GM23338 (cell line): ENCODE measurements around the gene DNAH11. TPM values are rescaled to one million over a fixed set of nuclear protein-coding genes. Genes with fewer than 3 reads are reported as not detected.

Experiments used
- ATAC-seq: fragments of 200-7000 bp; cut with Tn5 transposase; 3 replicates; pipeline ENCODE4 v1.9.1; 2020
- DNase-seq: peaks from one replicate; pipeline ENCODE4 v3.0.0-alpha.2; 2015; ENCODE audit warnings: low spot score
- H2AFZ ChIP-seq: fragments of 200-600 bp; sonication (generic); 2 replicates; pipeline ENCODE4 v1.8.0; 2016; ENCODE audit warnings: antibody characterized with exemption, mild to moderate bottlenecking, moderate library complexity
- H3F3A ChIP-seq: fragments of 200-600 bp; sonication (generic); replicated peaks from 2 replicates; pipeline ENCODE4 v1.8.0; 2017; ENCODE audit warnings: antibody characterized with exemption, mixed run types, low read depth
- H3K27ac ChIP-seq: fragments of 200-600 bp; sonication (generic); 2 replicates; pipeline ENCODE4 v1.6.1; 2016; ENCODE audit warnings: low read depth
- H3K27me3 ChIP-seq: fragments of 200-600 bp; sonication (generic); 2 replicates; pipeline ENCODE4 v1.8.0; 2016; ENCODE audit warnings: mild to moderate bottlenecking, mixed run types, moderate library complexity; ENCODE audit not compliant: insufficient read depth
- H3K36me3 ChIP-seq: fragments of 200-600 bp; sonication (generic); 2 replicates; pipeline ENCODE4 v1.8.0; 2016; ENCODE audit warnings: mild to moderate bottlenecking; ENCODE audit not compliant: insufficient read depth
- H3K4me1 ChIP-seq: fragments of 200-600 bp; sonication (generic); 2 replicates; pipeline ENCODE4 v1.8.0; 2016; ENCODE audit warnings: mild to moderate bottlenecking, moderate library complexity; ENCODE audit not compliant: insufficient read depth
- H3K4me2 ChIP-seq: fragments of 200-600 bp; sonication (generic); 2 replicates; pipeline ENCODE4 v1.7.1; 2017; ENCODE audit warnings: mixed run types
- H3K4me3 ChIP-seq: fragments of 200-600 bp; sonication (generic); 2 replicates; pipeline ENCODE4 v1.6.1; 2016; ENCODE audit warnings: mixed run types
- H3K79me2 ChIP-seq: fragments of 200-600 bp; sonication (generic); replicated peaks from 2 replicates; pipeline ENCODE4 v1.8.0; 2017; ENCODE audit warnings: mild to moderate bottlenecking; ENCODE audit not compliant: insufficient read depth
- H3K9me2 ChIP-seq: fragments of 200-600 bp; sonication (generic); 2 replicates; pipeline ENCODE4 v1.8.0; 2017; ENCODE audit not compliant: insufficient read depth
- H4K20me1 ChIP-seq: fragments of 200-600 bp; sonication (generic); replicated peaks from 2 replicates; pipeline ENCODE4 v1.8.0; 2017; ENCODE audit warnings: mild to moderate bottlenecking; ENCODE audit not compliant: insufficient read depth
- H3K27ac Mint-ChIP-seq: 2 replicates; pipeline ENCODE4 v1.8.0; 2020; ENCODE audit warnings: inconsistent platforms, mild to moderate bottlenecking, moderate library complexity, mixed read lengths
- H3K27me3 Mint-ChIP-seq: 3 replicates; pipeline ENCODE4 v1.8.0; 2022; ENCODE audit warnings: low read depth, mild to moderate bottlenecking, moderate library complexity, mixed read lengths, inconsistent platforms; ENCODE audit not compliant: insufficient read depth, poor library complexity
- H3K36me3 Mint-ChIP-seq: 3 replicates; pipeline ENCODE4 v1.8.0; 2021; ENCODE audit warnings: low read depth, mild to moderate bottlenecking, inconsistent platforms, moderate library complexity, mixed read lengths
- H3K4me1 Mint-ChIP-seq: 3 replicates; pipeline ENCODE4 v1.8.0; 2020; ENCODE audit warnings: mild to moderate bottlenecking, inconsistent platforms, mixed read lengths
- H3K4me3 Mint-ChIP-seq: 3 replicates; pipeline ENCODE4 v1.8.0; 2021; ENCODE audit warnings: moderate library complexity, mild to moderate bottlenecking, inconsistent platforms, mixed read lengths
- H3K9me3 Mint-ChIP-seq: 3 replicates; pipeline ENCODE4 v1.8.0; 2020; ENCODE audit warnings: moderate library complexity, mild to moderate bottlenecking, inconsistent platforms, mixed read lengths
- CREB1 ChIP-seq: fragments of 250-450 bp; sonication (Bioruptor Pico); IDR thresholded peaks from 2 replicates; pipeline ENCODE4 v1.5.0; 2020; ENCODE audit warnings: low read depth, mild to moderate bottlenecking, moderate library complexity
- EZH2 ChIP-seq: fragments of 200-600 bp; sonication (generic); IDR thresholded peaks from one replicate; pipeline ENCODE4 v1.8.0; 2017; ENCODE audit warnings: antibody characterized with exemption, mild to moderate bottlenecking, low read depth; ENCODE audit not compliant: unreplicated experiment
- JUNB ChIP-seq: IDR thresholded peaks from one replicate; pipeline ENCODE4 v1.6.1; 2016; ENCODE audit warnings: antibody characterized with exemption; ENCODE audit not compliant: unreplicated experiment
- NANOG ChIP-seq: IDR thresholded peaks from 2 replicates; pipeline ENCODE4 v1.6.1; 2016; ENCODE audit warnings: antibody characterized with exemption, borderline replicate concordance
- STAT1 ChIP-seq: IDR thresholded peaks from one replicate; pipeline ENCODE4 v1.6.1; 2016; ENCODE audit warnings: antibody characterized with exemption; ENCODE audit not compliant: unreplicated experiment
- ZNF331 ChIP-seq: fragments of 250-450 bp; sonication (Bioruptor Pico); IDR thresholded peaks from 2 replicates; pipeline ENCODE4 v1.5.0; 2020; ENCODE audit warnings: low read depth, mild to moderate bottlenecking, moderate library complexity
- polyA plus RNA-seq: library from polyadenylated mRNA; unstranded; fragments of >200 nt; fragmentation: Nextera tagmentation; extraction: Ambion mirVana; gene quantifications from 2 replicates; pipeline ENCODE4 v1.2.1, GENCODE V29; 2016
- total RNA-seq: library from RNA; depleted of rRNA; stranded (reverse); fragments of >200 nt; shearing (Covaris generic); gene quantifications from 2 replicates; pipeline ENCODE4 v1.2.3, GENCODE V29; 2014
- TF ChIP-seq, protein P1 (sequence below): fragments of 250-450 bp; sonication (Bioruptor Pico); IDR thresholded peaks from 2 replicates; pipeline ENCODE4 v1.5.0; 2020; ENCODE audit warnings: mild to moderate bottlenecking, moderate library complexity
- TF ChIP-seq, protein P2 (sequence below): IDR thresholded peaks from 2 replicates; pipeline ENCODE4 v1.6.1; 2016; ENCODE audit warnings: antibody characterized with exemption
- TF ChIP-seq, protein P3 (sequence below): IDR thresholded peaks from one replicate; pipeline ENCODE4 v1.6.1; 2018; ENCODE audit warnings: antibody characterized with exemption; ENCODE audit not compliant: unreplicated experiment
- TF ChIP-seq, protein P4 (sequence below), 2 experiments: fragments of 200-600 bp in 1 of 2; sonication (generic) in 1 of 2; conservative IDR thresholded peaks; 2 replicates each; pipeline versions ENCODE4 v1.5.1 to v1.6.1; 2016 to 2017; ENCODE audit warnings: antibody characterized with exemption in 2 of 2, low read depth in 2 of 2, mild to moderate bottlenecking in 2 of 2, moderate library complexity in 1 of 2

The DNAH11 gene
- total and polyA plus RNA-seq, 2 experiments from 2014 or later = 9.3 TPM

DNA sequence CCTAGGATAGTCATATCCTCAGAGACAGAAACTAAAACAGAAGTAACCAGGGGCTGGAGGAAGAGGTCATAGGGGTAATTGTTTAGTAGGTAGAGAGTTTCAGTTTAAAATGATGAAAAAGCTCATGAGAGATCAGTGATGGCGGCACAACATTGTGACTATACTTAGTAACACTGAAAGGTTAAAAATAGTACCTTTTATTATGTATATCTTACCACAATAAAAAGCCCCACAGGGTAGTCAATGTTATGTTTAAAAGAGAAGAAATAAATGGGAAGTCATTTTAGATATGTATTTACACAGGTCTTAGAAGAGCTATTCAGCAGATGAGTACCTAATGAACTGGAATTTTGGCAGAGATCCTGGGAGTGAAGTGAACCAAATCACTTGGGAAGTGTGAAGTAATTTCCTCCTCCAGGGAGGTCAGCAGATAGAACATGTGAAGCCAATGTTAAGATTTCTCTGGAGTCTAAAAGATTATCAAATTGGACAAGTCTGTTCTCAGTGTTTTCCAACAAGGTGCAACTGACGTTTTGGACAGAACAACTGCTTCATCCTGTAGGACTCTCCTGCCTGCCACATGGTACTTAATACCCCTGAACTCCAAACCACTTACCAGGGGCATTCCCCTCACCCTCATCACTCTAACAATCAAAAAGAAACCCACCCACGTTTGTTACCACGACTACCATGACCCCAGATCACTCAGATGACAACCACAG, 396.5 kb downstream of the DNAH11 start (continued):
- TF ChIP-seq, protein P1, sequence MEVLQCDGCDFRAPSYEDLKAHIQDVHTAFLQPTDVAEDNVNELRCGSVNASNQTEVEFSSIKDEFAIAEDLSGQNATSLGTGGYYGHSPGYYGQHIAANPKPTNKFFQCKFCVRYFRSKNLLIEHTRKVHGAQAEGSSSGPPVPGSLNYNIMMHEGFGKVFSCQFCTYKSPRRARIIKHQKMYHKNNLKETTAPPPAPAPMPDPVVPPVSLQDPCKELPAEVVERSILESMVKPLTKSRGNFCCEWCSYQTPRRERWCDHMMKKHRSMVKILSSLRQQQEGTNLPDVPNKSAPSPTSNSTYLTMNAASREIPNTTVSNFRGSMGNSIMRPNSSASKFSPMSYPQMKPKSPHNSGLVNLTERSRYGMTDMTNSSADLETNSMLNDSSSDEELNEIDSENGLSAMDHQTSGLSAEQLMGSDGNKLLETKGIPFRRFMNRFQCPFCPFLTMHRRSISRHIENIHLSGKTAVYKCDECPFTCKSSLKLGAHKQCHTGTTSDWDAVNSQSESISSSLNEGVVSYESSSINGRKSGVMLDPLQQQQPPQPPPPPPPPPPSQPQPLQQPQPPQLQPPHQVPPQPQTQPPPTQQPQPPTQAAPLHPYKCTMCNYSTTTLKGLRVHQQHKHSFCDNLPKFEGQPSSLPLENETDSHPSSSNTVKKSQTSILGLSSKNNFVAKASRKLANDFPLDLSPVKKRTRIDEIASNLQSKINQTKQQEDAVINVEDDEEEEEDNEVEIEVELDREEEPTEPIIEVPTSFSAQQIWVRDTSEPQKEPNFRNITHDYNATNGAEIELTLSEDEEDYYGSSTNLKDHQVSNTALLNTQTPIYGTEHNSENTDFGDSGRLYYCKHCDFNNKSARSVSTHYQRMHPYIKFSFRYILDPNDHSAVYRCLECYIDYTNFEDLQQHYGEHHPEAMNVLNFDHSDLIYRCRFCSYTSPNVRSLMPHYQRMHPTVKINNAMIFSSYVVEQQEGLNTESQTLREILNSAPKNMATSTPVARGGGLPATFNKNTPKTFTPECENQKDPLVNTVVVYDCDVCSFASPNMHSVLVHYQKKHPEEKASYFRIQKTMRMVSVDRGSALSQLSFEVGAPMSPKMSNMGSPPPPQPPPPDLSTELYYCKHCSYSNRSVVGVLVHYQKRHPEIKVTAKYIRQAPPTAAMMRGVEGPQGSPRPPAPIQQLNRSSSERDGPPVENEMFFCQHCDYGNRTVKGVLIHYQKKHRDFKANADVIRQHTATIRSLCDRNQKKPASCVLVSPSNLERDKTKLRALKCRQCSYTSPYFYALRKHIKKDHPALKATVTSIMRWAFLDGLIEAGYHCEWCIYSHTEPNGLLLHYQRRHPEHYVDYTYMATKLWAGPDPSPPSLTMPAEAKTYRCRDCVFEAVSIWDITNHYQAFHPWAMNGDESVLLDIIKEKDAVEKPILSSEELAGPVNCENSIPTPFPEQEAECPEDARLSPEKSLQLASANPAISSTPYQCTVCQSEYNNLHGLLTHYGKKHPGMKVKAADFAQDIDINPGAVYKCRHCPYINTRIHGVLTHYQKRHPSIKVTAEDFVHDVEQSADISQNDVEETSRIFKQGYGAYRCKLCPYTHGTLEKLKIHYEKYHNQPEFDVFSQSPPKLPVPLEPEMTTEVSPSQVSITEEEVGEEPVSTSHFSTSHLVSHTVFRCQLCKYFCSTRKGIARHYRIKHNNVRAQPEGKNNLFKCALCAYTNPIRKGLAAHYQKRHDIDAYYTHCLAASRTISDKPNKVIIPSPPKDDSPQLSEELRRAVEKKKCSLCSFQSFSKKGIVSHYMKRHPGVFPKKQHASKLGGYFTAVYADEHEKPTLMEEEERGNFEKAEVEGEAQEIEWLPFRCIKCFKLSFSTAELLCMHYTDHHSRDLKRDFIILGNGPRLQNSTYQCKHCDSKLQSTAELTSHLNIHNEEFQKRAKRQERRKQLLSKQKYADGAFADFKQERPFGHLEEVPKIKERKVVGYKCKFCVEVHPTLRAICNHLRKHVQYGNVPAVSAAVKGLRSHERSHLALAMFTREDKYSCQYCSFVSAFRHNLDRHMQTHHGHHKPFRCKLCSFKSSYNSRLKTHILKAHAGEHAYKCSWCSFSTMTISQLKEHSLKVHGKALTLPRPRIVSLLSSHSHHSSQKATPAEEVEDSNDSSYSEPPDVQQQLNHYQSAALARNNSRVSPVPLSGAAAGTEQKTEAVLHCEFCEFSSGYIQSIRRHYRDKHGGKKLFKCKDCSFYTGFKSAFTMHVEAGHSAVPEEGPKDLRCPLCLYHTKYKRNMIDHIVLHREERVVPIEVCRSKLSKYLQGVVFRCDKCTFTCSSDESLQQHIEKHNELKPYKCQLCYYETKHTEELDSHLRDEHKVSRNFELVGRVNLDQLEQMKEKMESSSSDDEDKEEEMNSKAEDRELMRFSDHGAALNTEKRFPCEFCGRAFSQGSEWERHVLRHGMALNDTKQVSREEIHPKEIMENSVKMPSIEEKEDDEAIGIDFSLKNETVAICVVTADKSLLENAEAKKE (CRISPR knock-in tag) = no peak
- no peak for TF ChIP-seq EZH2
- TF ChIP-seq STAT1 = no peak
- TF ChIP-seq CREB1 = no peak
- TF ChIP-seq, protein P2, sequence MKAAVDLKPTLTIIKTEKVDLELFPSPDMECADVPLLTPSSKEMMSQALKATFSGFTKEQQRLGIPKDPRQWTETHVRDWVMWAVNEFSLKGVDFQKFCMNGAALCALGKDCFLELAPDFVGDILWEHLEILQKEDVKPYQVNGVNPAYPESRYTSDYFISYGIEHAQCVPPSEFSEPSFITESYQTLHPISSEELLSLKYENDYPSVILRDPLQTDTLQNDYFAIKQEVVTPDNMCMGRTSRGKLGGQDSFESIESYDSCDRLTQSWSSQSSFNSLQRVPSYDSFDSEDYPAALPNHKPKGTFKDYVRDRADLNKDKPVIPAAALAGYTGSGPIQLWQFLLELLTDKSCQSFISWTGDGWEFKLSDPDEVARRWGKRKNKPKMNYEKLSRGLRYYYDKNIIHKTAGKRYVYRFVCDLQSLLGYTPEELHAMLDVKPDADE = no peak

DNA sequence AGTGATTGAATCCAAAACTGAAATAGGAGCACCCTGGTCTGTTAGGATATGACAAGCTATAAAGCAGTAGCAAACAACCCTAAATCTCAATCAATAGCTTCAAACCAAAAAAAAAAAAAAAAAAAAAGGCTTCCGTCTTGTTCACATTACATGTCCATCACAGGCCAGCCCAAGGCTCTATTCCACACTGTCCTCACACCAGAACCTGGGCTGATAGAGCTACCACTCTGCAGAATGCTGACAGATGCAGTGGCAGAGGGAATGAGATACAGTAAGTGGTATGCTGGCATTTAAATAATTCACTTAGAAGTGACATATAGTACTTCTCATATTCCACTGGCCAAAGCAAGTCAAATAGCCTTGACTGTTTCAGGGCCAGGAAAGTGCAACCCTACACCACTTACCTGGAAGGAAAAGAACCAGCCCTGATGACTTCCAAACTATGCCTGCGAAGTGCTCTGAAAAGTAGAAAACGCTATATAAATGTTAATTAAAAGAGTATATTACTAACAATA, 397.1 kb downstream of the DNAH11 start:
- H3K36me3 ChIP-seq = no peaks in the 10 kb centered on the region; the same call in 1 of the 2 replicates
- no peak overlapping the region for H3K27ac Mint-ChIP-seq
- no peak overlapping the region; the same call in 1 of the 2 replicates for H3K27ac ChIP-seq
- H3F3A ChIP-seq = no peaks in the 10 kb centered on the region
- DNase-seq (no peak), ATAC-seq (no peak)
- no peak overlapping the region; the same call in 2 of the 3 replicates for H3K4me3 Mint-ChIP-seq
- H3K27me3 Mint-ChIP-seq = peaks cover 4% of the 10 kb centered on the region
- peaks cover 41% of the 10 kb centered on the region for H3K36me3 Mint-ChIP-seq
- peaks cover 54% of the 10 kb centered on the region for H3K4me1 ChIP-seq
- peak overlapping the region; percentile 13; the same call in 1 of the 2 replicates for H3K4me3 ChIP-seq
- H3K9me3 Mint-ChIP-seq = no peaks in the 10 kb centered on the region
- H2AFZ ChIP-seq = no peak overlapping the region
- peaks cover 59% of the 10 kb centered on the region for H3K4me1 Mint-ChIP-seq
- no peaks in the 10 kb centered on the region; the same call in 1 of the 2 replicates for H3K9me2 ChIP-seq
- H3K79me2 ChIP-seq = peaks cover 99% of the 10 kb centered on the region
- H4K20me1 ChIP-seq = peaks cover 67% of the 10 kb centered on the region
- H3K27me3 ChIP-seq = no peaks in the 10 kb centered on the region
- peak overlapping the region; percentile 66 for H3K4me2 ChIP-seq
- TF ChIP-seq JUNB (no peak), STAT1 (no peak), NANOG (no peak), CREB1 (no peak), ZNF331 (CRISPR knock-in tag) (no peak)
- TF ChIP-seq, protein P3, sequence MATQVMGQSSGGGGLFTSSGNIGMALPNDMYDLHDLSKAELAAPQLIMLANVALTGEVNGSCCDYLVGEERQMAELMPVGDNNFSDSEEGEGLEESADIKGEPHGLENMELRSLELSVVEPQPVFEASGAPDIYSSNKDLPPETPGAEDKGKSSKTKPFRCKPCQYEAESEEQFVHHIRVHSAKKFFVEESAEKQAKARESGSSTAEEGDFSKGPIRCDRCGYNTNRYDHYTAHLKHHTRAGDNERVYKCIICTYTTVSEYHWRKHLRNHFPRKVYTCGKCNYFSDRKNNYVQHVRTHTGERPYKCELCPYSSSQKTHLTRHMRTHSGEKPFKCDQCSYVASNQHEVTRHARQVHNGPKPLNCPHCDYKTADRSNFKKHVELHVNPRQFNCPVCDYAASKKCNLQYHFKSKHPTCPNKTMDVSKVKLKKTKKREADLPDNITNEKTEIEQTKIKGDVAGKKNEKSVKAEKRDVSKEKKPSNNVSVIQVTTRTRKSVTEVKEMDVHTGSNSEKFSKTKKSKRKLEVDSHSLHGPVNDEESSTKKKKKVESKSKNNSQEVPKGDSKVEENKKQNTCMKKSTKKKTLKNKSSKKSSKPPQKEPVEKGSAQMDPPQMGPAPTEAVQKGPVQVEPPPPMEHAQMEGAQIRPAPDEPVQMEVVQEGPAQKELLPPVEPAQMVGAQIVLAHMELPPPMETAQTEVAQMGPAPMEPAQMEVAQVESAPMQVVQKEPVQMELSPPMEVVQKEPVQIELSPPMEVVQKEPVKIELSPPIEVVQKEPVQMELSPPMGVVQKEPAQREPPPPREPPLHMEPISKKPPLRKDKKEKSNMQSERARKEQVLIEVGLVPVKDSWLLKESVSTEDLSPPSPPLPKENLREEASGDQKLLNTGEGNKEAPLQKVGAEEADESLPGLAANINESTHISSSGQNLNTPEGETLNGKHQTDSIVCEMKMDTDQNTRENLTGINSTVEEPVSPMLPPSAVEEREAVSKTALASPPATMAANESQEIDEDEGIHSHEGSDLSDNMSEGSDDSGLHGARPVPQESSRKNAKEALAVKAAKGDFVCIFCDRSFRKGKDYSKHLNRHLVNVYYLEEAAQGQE = no peak
- TF ChIP-seq, protein P4, sequence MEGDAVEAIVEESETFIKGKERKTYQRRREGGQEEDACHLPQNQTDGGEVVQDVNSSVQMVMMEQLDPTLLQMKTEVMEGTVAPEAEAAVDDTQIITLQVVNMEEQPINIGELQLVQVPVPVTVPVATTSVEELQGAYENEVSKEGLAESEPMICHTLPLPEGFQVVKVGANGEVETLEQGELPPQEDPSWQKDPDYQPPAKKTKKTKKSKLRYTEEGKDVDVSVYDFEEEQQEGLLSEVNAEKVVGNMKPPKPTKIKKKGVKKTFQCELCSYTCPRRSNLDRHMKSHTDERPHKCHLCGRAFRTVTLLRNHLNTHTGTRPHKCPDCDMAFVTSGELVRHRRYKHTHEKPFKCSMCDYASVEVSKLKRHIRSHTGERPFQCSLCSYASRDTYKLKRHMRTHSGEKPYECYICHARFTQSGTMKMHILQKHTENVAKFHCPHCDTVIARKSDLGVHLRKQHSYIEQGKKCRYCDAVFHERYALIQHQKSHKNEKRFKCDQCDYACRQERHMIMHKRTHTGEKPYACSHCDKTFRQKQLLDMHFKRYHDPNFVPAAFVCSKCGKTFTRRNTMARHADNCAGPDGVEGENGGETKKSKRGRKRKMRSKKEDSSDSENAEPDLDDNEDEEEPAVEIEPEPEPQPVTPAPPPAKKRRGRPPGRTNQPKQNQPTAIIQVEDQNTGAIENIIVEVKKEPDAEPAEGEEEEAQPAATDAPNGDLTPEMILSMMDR (conservative IDR thresholded peaks at IDR 0.05; ENCODE audit: low read depth in 2 of 2) = no peak
